CD14-positive monocyte (primary cell): ENCODE results near the gene SIGLEC9. TPM values are rescaled to one million over a fixed set of nuclear protein-coding genes. Genes with fewer than 3 reads are reported as not detected.

ENCODE experiments used
- DNase-seq, 3 donors: peaks; one replicate each; pipeline ENCODE4 v3.0.0-alpha.2; 2011 to 2022
- H2AFZ ChIP-seq: 2 replicates; pipeline ENCODE4 v1.6.0; 2012; ENCODE audit warnings: mild to moderate bottlenecking, low read depth, low read length, inconsistent platforms; ENCODE audit not compliant: insufficient read depth, poor library complexity, severe bottlenecking
- H3K27ac ChIP-seq, 2 donors: 1 replicate in 1 of 2; 2 replicates in 1 of 2; pipeline ENCODE4 v1.5.1; 2012 to 2013; ENCODE audit warnings: low read length in 2 of 2, control low read depth in 1 of 2, inconsistent platforms in 1 of 2, low read depth in 1 of 2, mild to moderate bottlenecking in 1 of 2
- H3K27me3 ChIP-seq, 2 donors: one replicate each; pipeline versions ENCODE4 v1.6.0 to v1.6.1; 2011 to 2013; ENCODE audit warnings: low read length in 2 of 2; ENCODE audit not compliant: control insufficient read depth in 2 of 2, insufficient read depth in 2 of 2
- H3K36me3 ChIP-seq, 2 donors: replicated peaks in 1 of 2; 1 replicate in 1 of 2; 2 replicates in 1 of 2; pipeline versions ENCODE4 v1.5.1 to v1.6.1; 2012 to 2013; ENCODE audit warnings: low read length in 2 of 2, control low read depth in 1 of 2, inconsistent platforms in 1 of 2, mild to moderate bottlenecking in 1 of 2; ENCODE audit not compliant: insufficient read depth in 2 of 2, control insufficient read depth in 1 of 2
- H3K4me1 ChIP-seq, 2 donors: 1 replicate in 1 of 2; 2 replicates in 1 of 2; pipeline versions ENCODE4 v1.5.1 to v1.6.1; 2012 to 2013; ENCODE audit warnings: low read length in 2 of 2, control low read depth in 1 of 2, inconsistent platforms in 1 of 2, mild to moderate bottlenecking in 1 of 2, moderate library complexity in 1 of 2; ENCODE audit not compliant: insufficient read depth in 2 of 2, control insufficient read depth in 1 of 2
- H3K4me2 ChIP-seq: replicated peaks from 2 replicates; pipeline ENCODE3; 2012; ENCODE audit warnings: low read length, moderate library complexity, mild to moderate bottlenecking; ENCODE audit not compliant: poor library complexity, severe bottlenecking; ENCODE audit errors: extremely low read depth
- H3K4me3 ChIP-seq, 3 experiments: fragments of 200-600 bp in 1 of 3; sonication (generic) in 1 of 3; replicated peaks in 1 of 3; 1 replicate in 2 of 3; 2 replicates in 1 of 3; pipeline ENCODE4 v1.5.1; 2011 to 2013; ENCODE audit warnings: low read length in 3 of 3, mild to moderate bottlenecking in 3 of 3, control low read depth in 2 of 3, low read depth in 2 of 3, inconsistent platforms in 1 of 3, moderate library complexity in 1 of 3
- H3K79me2 ChIP-seq: 2 replicates; pipeline ENCODE4 v1.6.0; 2012; ENCODE audit warnings: mild to moderate bottlenecking, control low read depth, inconsistent platforms, low read length, moderate library complexity; ENCODE audit not compliant: insufficient read depth
- H3K9ac ChIP-seq: 2 replicates; pipeline ENCODE4 v1.6.0; 2017; ENCODE audit warnings: low read length, mild to moderate bottlenecking; ENCODE audit not compliant: insufficient read depth, poor library complexity, severe bottlenecking
- H3K9me3 ChIP-seq, 2 donors: replicated peaks in 1 of 2; 1 replicate in 1 of 2; 2 replicates in 1 of 2; pipeline versions ENCODE4 v1.5.1 to v1.6.1; 2012 to 2013; ENCODE audit warnings: low read length in 2 of 2, control low read depth in 1 of 2; ENCODE audit not compliant: control insufficient read depth in 1 of 2, insufficient read depth in 1 of 2
- H4K20me1 ChIP-seq: 2 replicates; pipeline ENCODE4 v1.6.0; 2012; ENCODE audit warnings: mild to moderate bottlenecking, low read length, control low read depth, moderate library complexity; ENCODE audit not compliant: insufficient read depth
- H3K27ac Mint-ChIP-seq, 7 donors: one replicate each; pipeline ENCODE4 v1.8.0; 2020; ENCODE audit warnings: mild to moderate bottlenecking in 7 of 7, mixed read lengths in 7 of 7, moderate library complexity in 6 of 7, inconsistent platforms in 2 of 7
- H3K27me3 Mint-ChIP-seq, 3 donors: one replicate each; pipeline ENCODE4 v1.8.0; 2021 to 2022; ENCODE audit warnings: low read depth in 3 of 3, mild to moderate bottlenecking in 3 of 3, mixed read lengths in 3 of 3, moderate library complexity in 3 of 3, inconsistent platforms in 1 of 3
- H3K36me3 Mint-ChIP-seq, 2 donors: one replicate each; pipeline ENCODE4 v1.8.0; 2020; ENCODE audit warnings: mixed read lengths in 2 of 2, inconsistent platforms in 1 of 2, mild to moderate bottlenecking in 1 of 2
- H3K4me1 Mint-ChIP-seq: one replicate; pipeline ENCODE4 v1.8.0; 2020; ENCODE audit warnings: mild to moderate bottlenecking, mixed read lengths
- H3K4me3 Mint-ChIP-seq, 2 donors: one replicate each; pipeline ENCODE4 v1.8.0; 2020; ENCODE audit warnings: mild to moderate bottlenecking in 2 of 2, mixed read lengths in 2 of 2, moderate library complexity in 1 of 2
- H3K9me3 Mint-ChIP-seq, 7 donors: one replicate each; pipeline ENCODE4 v1.8.0; 2020 to 2022; ENCODE audit warnings: mixed read lengths in 7 of 7, mild to moderate bottlenecking in 6 of 7, moderate library complexity in 6 of 7, inconsistent platforms in 2 of 7
- WGBS: methylation state at CpG from one replicate; pipeline ENCODE4 v1.1.5; 2013; ENCODE audit warnings: missing lambda C conversion rate; ENCODE audit not compliant: insufficient coverage; 5-methylcytosine and 5-hydroxymethylcytosine counted together
- intact Hi-C, 2 donors: fragments of 100-400 bp; cut with micrococcal nuclease; formaldehyde crosslinking; loops; one replicate each; pipeline versions ENCODE4 v1.15.0 to v1.15.1; 2023
- polyA plus RNA-seq, 3 donors: library from polyadenylated mRNA; depleted of rRNA in 1 of 3; unstranded in 2 of 3; stranded (reverse) in 1 of 3; fragments of 300-500 nt in 2 of 3; fragments of >200 nt in 1 of 3; fragmentation: Illumina TruSeq in 2 of 3; gene quantifications; 1 replicate in 2 of 3; 2 replicates in 1 of 3; pipeline ENCODE4 v1.2.3, GENCODE V29; 2012 to 2021
- TF ChIP-seq, protein P1 (sequence below): fragments of 200-600 bp; IDR thresholded peaks from one replicate; pipeline ENCODE4 v1.8.0; 2022; ENCODE audit warnings: antibody characterized with exemption, mild to moderate bottlenecking

Gene SIGLEC9
- polyA plus RNA-seq, 3 donors: 87.5 to 137 (median 133) TPM

DNA sequence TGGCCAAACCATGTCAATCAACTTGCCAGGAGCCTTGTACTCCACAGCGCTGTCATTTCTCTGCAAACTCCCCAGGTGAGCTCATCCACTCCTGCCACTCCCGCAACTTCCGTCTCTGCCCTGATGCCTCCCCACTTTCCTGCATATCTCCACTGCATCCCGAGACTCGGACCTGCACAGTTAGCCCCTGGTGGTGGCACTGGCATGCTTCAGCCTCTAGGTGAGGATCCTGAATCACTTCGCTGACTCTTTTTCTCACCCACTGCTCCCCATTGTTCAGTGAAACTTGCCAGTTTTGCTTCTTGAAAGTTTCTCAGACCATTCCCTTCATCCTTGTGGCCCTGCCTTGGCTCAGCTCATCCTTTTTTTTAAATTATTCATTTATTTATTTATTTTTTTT is 13.1 kb upstream of the SIGLEC9 start:
- Histone ChIP-seq H3K27me3 (no peaks in the 10 kb centered on the region), H3K79me2 (peaks cover 16% of the 10 kb centered on the region), H3K36me3 (no peaks in the 10 kb centered on the region), H3K4me2 (no peak overlapping the region), H3K4me1 (peaks cover 55 to 66% of the 10 kb centered on the region in 2 donors), H4K20me1 (peaks cover 2% of the 10 kb centered on the region), H3K9me3 (no peaks in the 10 kb centered on the region), H3K9ac (no peak overlapping the region), H3K27ac (no peak overlapping the region), H2AFZ (no peak overlapping the region), H3K4me3 (no peak overlapping the region)
- no peak overlapping the region for H3K27ac Mint-ChIP-seq
- peaks cover 54% of the 10 kb centered on the region for H3K4me1 Mint-ChIP-seq
- peaks cover 2 to 4% (median 2%) of the 10 kb centered on the region in 3 donors for H3K27me3 Mint-ChIP-seq
- TF ChIP-seq, protein P1, sequence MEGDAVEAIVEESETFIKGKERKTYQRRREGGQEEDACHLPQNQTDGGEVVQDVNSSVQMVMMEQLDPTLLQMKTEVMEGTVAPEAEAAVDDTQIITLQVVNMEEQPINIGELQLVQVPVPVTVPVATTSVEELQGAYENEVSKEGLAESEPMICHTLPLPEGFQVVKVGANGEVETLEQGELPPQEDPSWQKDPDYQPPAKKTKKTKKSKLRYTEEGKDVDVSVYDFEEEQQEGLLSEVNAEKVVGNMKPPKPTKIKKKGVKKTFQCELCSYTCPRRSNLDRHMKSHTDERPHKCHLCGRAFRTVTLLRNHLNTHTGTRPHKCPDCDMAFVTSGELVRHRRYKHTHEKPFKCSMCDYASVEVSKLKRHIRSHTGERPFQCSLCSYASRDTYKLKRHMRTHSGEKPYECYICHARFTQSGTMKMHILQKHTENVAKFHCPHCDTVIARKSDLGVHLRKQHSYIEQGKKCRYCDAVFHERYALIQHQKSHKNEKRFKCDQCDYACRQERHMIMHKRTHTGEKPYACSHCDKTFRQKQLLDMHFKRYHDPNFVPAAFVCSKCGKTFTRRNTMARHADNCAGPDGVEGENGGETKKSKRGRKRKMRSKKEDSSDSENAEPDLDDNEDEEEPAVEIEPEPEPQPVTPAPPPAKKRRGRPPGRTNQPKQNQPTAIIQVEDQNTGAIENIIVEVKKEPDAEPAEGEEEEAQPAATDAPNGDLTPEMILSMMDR: peak; percentile 40
- intact Hi-C loops: loop anchor here in 1 of 2 donors (5.0 kb wide), 1 partner anchor 36 kb away; no protein-coding TSS in a partner anchor
- peaks cover 0 to 1% (median 0%) of the 10 kb centered on the region in 7 donors for H3K9me3 Mint-ChIP-seq
- peaks cover 0 to 1% of the 10 kb centered on the region in 2 donors for H3K36me3 Mint-ChIP-seq
- DNase-seq: no peak
- H3K4me3 Mint-ChIP-seq: no peak overlapping the region
- 47% methylated on average over 6 of the region's 6 CpGs for WGBS

DNA sequence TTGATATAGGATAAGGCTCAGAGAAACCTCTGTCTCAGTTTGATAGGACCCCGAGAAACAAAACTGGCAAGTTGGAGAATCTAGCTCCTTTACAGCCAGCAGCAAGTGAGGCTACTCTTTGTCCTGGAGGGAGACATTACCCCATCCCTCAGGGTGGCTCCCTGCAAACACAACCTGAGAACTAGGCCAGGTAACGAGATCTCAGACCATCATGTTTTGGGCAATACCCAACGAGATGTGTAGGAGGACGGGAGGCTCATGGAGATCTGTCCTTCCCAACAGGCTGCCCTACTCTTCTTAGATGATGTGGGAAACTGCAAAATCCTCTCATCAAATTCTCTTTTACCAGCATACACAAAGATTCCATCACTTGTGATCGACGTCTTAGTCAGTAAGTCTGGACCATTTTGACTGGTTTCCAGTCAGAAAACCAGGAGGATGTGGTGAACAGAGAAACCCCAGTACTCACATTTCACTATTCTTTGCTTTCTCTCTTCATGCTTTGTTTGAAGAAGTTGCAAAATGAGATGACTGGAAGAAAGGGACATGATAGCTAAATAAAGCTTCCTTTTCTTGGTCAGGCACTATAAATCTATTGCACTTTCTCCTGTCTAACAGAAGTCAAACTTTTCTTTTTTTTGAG is 10.5 kb upstream of the SIGLEC9 start:
- peak overlapping the region; percentile 57 to 72 for H3K27ac ChIP-seq
- peaks cover 0 to 2% (median 0%) of the 10 kb centered on the region in 7 donors for H3K9me3 Mint-ChIP-seq
- H4K20me1 ChIP-seq: no peaks in the 10 kb centered on the region
- no peaks in the 10 kb centered on the region for H3K27me3 ChIP-seq
- DNase-seq: peak; percentile 47 to 59 (median 47)
- intact Hi-C loops: loop anchor here in 1 of 2 donors (5.0 kb wide), 1 partner anchor 33 kb away; no protein-coding TSS in a partner anchor
- 33% methylated on average over 3 of the region's 6 CpGs for WGBS
- H3K36me3 ChIP-seq: no peaks in the 10 kb centered on the region
- peaks cover 2 to 5% (median 4%) of the 10 kb centered on the region in 3 donors for H3K27me3 Mint-ChIP-seq
- no peak overlapping the region for H3K9ac ChIP-seq
- H3K4me3 Mint-ChIP-seq: peak overlapping the region in 1 of 2 donors; percentile 4
- no peaks in the 10 kb centered on the region for H3K79me2 ChIP-seq
- H3K4me3 ChIP-seq: peak overlapping the region in 1 of 3 experiments; percentile 33
- no peak overlapping the region for H2AFZ ChIP-seq
- TF ChIP-seq, protein P1: no peak
- H3K9me3 ChIP-seq: no peaks in the 10 kb centered on the region
- peak overlapping the region; percentile 46 for H3K4me2 ChIP-seq
- H3K4me1 ChIP-seq: peaks cover 41 to 48% of the 10 kb centered on the region in 2 donors
- peak overlapping the region; percentile 73 to 92 (median 86) for H3K27ac Mint-ChIP-seq
- peaks cover 36% of the 10 kb centered on the region for H3K4me1 Mint-ChIP-seq
- peaks cover 0 to 1% of the 10 kb centered on the region in 2 donors for H3K36me3 Mint-ChIP-seq
